ENCODE measurements around the gene GOPC. TPM values are rescaled to one million over a fixed set of nuclear protein-coding genes. Genes with fewer than 3 reads are reported as not detected.

GOPC gene
- total and polyA plus RNA-seq, 2 of the 13 experiments (the other 11 are each of a cell fraction or from before 2014, with no cell fraction given) = 20.9 to 41.5 TPM

- TF ChIP-seq MBD4 (IDR thresholded peaks at IDR 0.05; ENCODE audit: borderline replicate concordance, low read length) (no peak), NR2F1 (CRISPR knock-in tag; IDR thresholded peaks at IDR 0.05) (peak in 1 of 2 experiments; percentile 30; a peak in 2 of 4 replicates), ZNF274 (CRISPR knock-in tag; IDR thresholded peaks at IDR 0.05) (peak; percentile 98), FOXM1 (CRISPR knock-in tag; IDR thresholded peaks at IDR 0.05) (peak; percentile 80), MLXIP (CRISPR knock-in tag; IDR thresholded peaks at IDR 0.05; ENCODE audit: borderline replicate concordance) (peak; percentile 87; the same call in 1 of the 2 replicates), ZNF260 (CRISPR knock-in tag; IDR thresholded peaks at IDR 0.05; ENCODE audit: borderline replicate concordance, low read depth) (peak; percentile 52; the same call in 1 of the 2 replicates), REL (CRISPR knock-in tag; conservative IDR thresholded peaks at IDR 0.05) (peak; percentile 81; the same call in 1 of the 2 replicates), ZNF530 (CRISPR knock-in tag; IDR thresholded peaks at IDR 0.05; ENCODE audit: low read depth) (no peak), TRIM22 (IDR thresholded peaks at IDR 0.05) (no peak), CHD2 (IDR thresholded peaks at IDR 0.05; ENCODE audit: low read depth, low read length) (no peak), MLLT10 (CRISPR knock-in tag; IDR thresholded peaks at IDR 0.05) (0 out of 2 replicates have a peak, but pooled peaks have one; percentile 82), ZNF432 (CRISPR knock-in tag; IDR thresholded peaks at IDR 0.05; ENCODE audit: borderline replicate concordance) (no peak), NR2F6 (IDR thresholded peaks at IDR 0.05) (no peak), NR2F6 (CRISPR knock-in tag; IDR thresholded peaks at IDR 0.05) (peak; percentile 52; the same call in 1 of the 2 replicates), ATF1 (CRISPR knock-in tag; IDR thresholded peaks at IDR 0.05) (no peak), HMG20A (CRISPR knock-in tag; IDR thresholded peaks at IDR 0.05; ENCODE audit: borderline replicate concordance) (peak; percentile 11; the same call in 1 of the 2 replicates), FIP1L1 (IDR thresholded peaks at IDR 0.05; ENCODE audit: borderline replicate concordance, insufficient read depth, low read depth, low read length) (0 out of 2 replicates have a peak, but pooled peaks have one; percentile 81), NONO (IDR thresholded peaks at IDR 0.05) (no peak), NONO (CRISPR knock-in tag; conservative IDR thresholded peaks at IDR 0.05) (peak; percentile 98), ZNF749 (CRISPR knock-in tag; IDR thresholded peaks at IDR 0.05; ENCODE audit: borderline replicate concordance) (peak; percentile 98; the same call in 1 of the 2 replicates), ELK4 (CRISPR knock-in tag; IDR thresholded peaks at IDR 0.05; ENCODE audit: borderline replicate concordance) (peak; percentile 72; the same call in 1 of the 2 replicates), ZNF574 (CRISPR knock-in tag; IDR thresholded peaks at IDR 0.05) (peak; percentile 93)
Measured at GRCh38 chr6:117602151-117602898, at the start of gene GOPC (continued).
